H1 (cell line): Measurements from ENCODE around the gene LAMC1. TPM values are rescaled to one million over a fixed set of nuclear protein-coding genes. Genes with fewer than 3 reads are reported as not detected.

Source experiments
- CTCF ChIA-PET: fragments of 300-600 bp; sonication (Branson Sonifier 250); formaldehyde crosslinking; loops from one replicate; lab custom pipeline; 2021; ENCODE audit not compliant: partially characterized antibody; lab: Charles Lee
- POLR2A ChIA-PET: fragments of 300-600 bp; sonication (Branson Sonifier 250); formaldehyde crosslinking; loops from one replicate; lab custom pipeline; 2021; ENCODE audit warnings: inconsistent platforms; ENCODE audit not compliant: partially characterized antibody; lab: Charles Lee
- DNase-seq, 2 experiments: peaks; one replicate each; pipeline versions ENCODE4 v3.0.0 to v3.0.0-alpha.2; 2010 to 2022; ENCODE audit warnings: low spot score in 2 of 2, low read depth in 1 of 2, mixed read lengths in 1 of 2
- FAIRE-seq: peaks from 2 replicates; lab custom pipeline; 2011; peaks lifted over from hg19 to GRCh38; lab: Jason Lieb, UNC
- H2AFZ ChIP-seq: 2 replicates; pipeline ENCODE4 v1.8.1; 2012; ENCODE audit warnings: low read length, inconsistent platforms
- H2AK5ac ChIP-seq: 2 replicates; pipeline ENCODE4 v1.6.1; 2013; ENCODE audit warnings: low read depth, low read length
- H2BK120ac ChIP-seq: replicated peaks from 2 replicates; pipeline ENCODE3; 2013; ENCODE audit warnings: low read depth, low read length, inconsistent platforms
- H2BK12ac ChIP-seq: 2 replicates; pipeline ENCODE4 v1.6.1; 2013; ENCODE audit warnings: low read depth, low read length
- H2BK15ac ChIP-seq: 2 replicates; pipeline ENCODE4 v1.6.1; 2013; ENCODE audit warnings: low read length
- H2BK20ac ChIP-seq: 2 replicates; pipeline ENCODE4 v1.6.1; 2013; ENCODE audit warnings: low read length
- H2BK5ac ChIP-seq: 2 replicates; pipeline ENCODE4 v1.6.1; 2013; ENCODE audit warnings: low read depth, low read length
- H3K14ac ChIP-seq: 2 replicates; pipeline ENCODE4 v1.6.1; 2013; ENCODE audit warnings: inconsistent platforms; ENCODE audit not compliant: insufficient read length
- H3K18ac ChIP-seq: 2 replicates; pipeline ENCODE4 v1.6.1; 2013; ENCODE audit warnings: low read length; ENCODE audit errors: extremely low read depth
- H3K23ac ChIP-seq: 2 replicates; pipeline ENCODE4 v1.6.1; 2013; ENCODE audit warnings: inconsistent platforms; ENCODE audit not compliant: insufficient read length
- H3K23me2 ChIP-seq: 2 replicates; pipeline ENCODE4 v1.6.1; 2013; ENCODE audit warnings: low read depth, low read length
- H3K27ac ChIP-seq: 2 replicates; pipeline ENCODE4 v1.6.1; 2011; ENCODE audit warnings: low read depth, low read length, inconsistent platforms
- H3K27me3 ChIP-seq, 4 experiments: replicated peaks in 1 of 4; 1 replicate in 1 of 4; 2 replicates in 3 of 4; pipeline versions ENCODE4 v1.6.1 to v1.8.1; 2011 to 2013; ENCODE audit warnings: low read length in 3 of 4, mild to moderate bottlenecking in 3 of 4, inconsistent platforms in 2 of 4, mixed read lengths in 2 of 4, moderate library complexity in 1 of 4; ENCODE audit not compliant: control insufficient read depth in 3 of 4, insufficient read depth in 3 of 4; ENCODE audit errors: extremely low read depth in 1 of 4
- H3K36me3 ChIP-seq, 4 experiments: 2 replicates each; pipeline versions ENCODE4 v1.6.1 to v1.8.1; 2011 to 2013; ENCODE audit warnings: mild to moderate bottlenecking in 4 of 4, low read length in 3 of 4, moderate library complexity in 2 of 4, control low read depth in 1 of 4, inconsistent platforms in 1 of 4; ENCODE audit not compliant: insufficient read depth in 4 of 4, control insufficient read depth in 2 of 4
- H3K4ac ChIP-seq: replicated peaks from 2 replicates; pipeline ENCODE3; 2013; ENCODE audit warnings: low read length, low read depth, mixed read lengths, inconsistent platforms; ENCODE audit not compliant: insufficient read length
- H3K4me1 ChIP-seq, 4 experiments: replicated peaks in 1 of 4; 1 replicate in 1 of 4; 2 replicates in 3 of 4; pipeline versions ENCODE4 v1.6.1 to v1.8.1; 2011 to 2013; ENCODE audit warnings: low read length in 3 of 4, inconsistent platforms in 2 of 4, mixed read lengths in 1 of 4; ENCODE audit not compliant: insufficient read depth in 4 of 4, control insufficient read depth in 3 of 4
- H3K4me2 ChIP-seq, 2 experiments: 2 replicates each; pipeline versions ENCODE4 v1.6.1 to v1.8.1; 2011 to 2013; ENCODE audit warnings: low read depth in 2 of 2, low read length in 2 of 2, control low read depth in 1 of 2, inconsistent platforms in 1 of 2, mild to moderate bottlenecking in 1 of 2; ENCODE audit not compliant: insufficient read depth in 1 of 2
- H3K4me3 ChIP-seq, 4 experiments: fragments of 200-600, 300-600 bp in 1 of 4; sonication (generic), shearing (Covaris generic), sonication (Bioruptor Twin) in 1 of 4; 2 replicates each; pipeline versions ENCODE4 v1.5.1 to v1.8.1; 2011 to 2016; ENCODE audit warnings: low read length in 4 of 4, low read depth in 3 of 4, control low read depth in 2 of 4, inconsistent platforms in 2 of 4, mild to moderate bottlenecking in 2 of 4, mixed read lengths in 1 of 4, moderate library complexity in 1 of 4; ENCODE audit not compliant: insufficient read depth in 2 of 4; ENCODE audit errors: extremely low read depth in 1 of 4
- H3K56ac ChIP-seq: replicated peaks from 2 replicates; pipeline ENCODE3; 2013; ENCODE audit warnings: low read depth, mild to moderate bottlenecking, mixed read lengths, low read length, inconsistent platforms; ENCODE audit not compliant: insufficient read length
- H3K79me1 ChIP-seq: 2 replicates; pipeline ENCODE4 v1.6.1; 2013; ENCODE audit warnings: low read depth, low read length, control low read depth
- H3K79me2 ChIP-seq, 2 experiments: 2 replicates each; pipeline versions ENCODE4 v1.6.1 to v1.8.1; 2012 to 2013; ENCODE audit warnings: low read length in 2 of 2, mild to moderate bottlenecking in 2 of 2, inconsistent platforms in 1 of 2; ENCODE audit not compliant: insufficient read depth in 2 of 2, control insufficient read depth in 1 of 2
- H3K9ac ChIP-seq, 4 experiments: replicated peaks in 1 of 4; 1 replicate in 1 of 4; 2 replicates in 3 of 4; pipeline versions ENCODE4 v1.6.1 to v1.8.1; 2011 to 2013; ENCODE audit warnings: low read depth in 3 of 4, low read length in 3 of 4, control low read depth in 2 of 4, mild to moderate bottlenecking in 2 of 4, moderate library complexity in 2 of 4, inconsistent platforms in 1 of 4; ENCODE audit errors: extremely low read depth in 1 of 4
- H3K9me3 ChIP-seq, 2 experiments: 2 replicates each; pipeline versions ENCODE4 v1.6.1 to v1.8.1; 2012 to 2013; ENCODE audit warnings: mild to moderate bottlenecking in 2 of 2, moderate library complexity in 2 of 2, control low read depth in 1 of 2, inconsistent platforms in 1 of 2, low read depth in 1 of 2, low read length in 1 of 2, mixed read lengths in 1 of 2; ENCODE audit not compliant: insufficient read depth in 2 of 2
- H4K20me1 ChIP-seq, 2 experiments: replicated peaks in 1 of 2; 2 replicates each; pipeline versions ENCODE3 to v1.8.1; 2011 to 2013; ENCODE audit warnings: inconsistent platforms in 2 of 2, low read length in 2 of 2, mild to moderate bottlenecking in 1 of 2; ENCODE audit not compliant: insufficient read depth in 2 of 2, control insufficient read depth in 1 of 2
- H4K5ac ChIP-seq: 2 replicates; pipeline ENCODE4 v1.6.1; 2013; ENCODE audit warnings: low read length, low read depth, mixed read lengths, inconsistent platforms; ENCODE audit not compliant: insufficient read length
- H4K8ac ChIP-seq: 2 replicates; pipeline ENCODE4 v1.8.0; 2013; ENCODE audit warnings: mild to moderate bottlenecking, moderate library complexity, low read length, inconsistent platforms; ENCODE audit not compliant: insufficient read depth; ENCODE audit errors: extremely low read depth
- H4K91ac ChIP-seq: replicated peaks from 2 replicates; pipeline ENCODE3; 2013; ENCODE audit warnings: low read length, mixed read lengths, inconsistent platforms; ENCODE audit not compliant: insufficient read length
- EP300 ChIP-seq, 2 experiments: IDR thresholded peaks; 1 replicate in 1 of 2; 2 replicates in 1 of 2; pipeline ENCODE4 v1.6.1; 2011 to 2012; ENCODE audit warnings: low read depth in 2 of 2, low read length in 2 of 2, mild to moderate bottlenecking in 2 of 2, borderline replicate concordance in 1 of 2, inconsistent platforms in 1 of 2, moderate library complexity in 1 of 2
- KDM1A ChIP-seq: fragments of 200-600, 300-600 bp; sonication (generic); IDR thresholded peaks from 2 replicates; pipeline ENCODE4 v1.7.1; 2016; ENCODE audit warnings: mild to moderate bottlenecking, low read length, borderline replicate concordance
- WGBS, 2 experiments: shearing (Covaris generic) in 1 of 2; methylation state at CpG; one replicate each; pipeline versions ENCODE4 v1.1.6 to v1.1.7; 2013 to 2015; ENCODE audit warnings: low lambda C conversion rate in 2 of 2, mixed read lengths in 2 of 2, inconsistent platforms in 1 of 2, low coverage in 1 of 2, missing lambda C conversion rate in 1 of 2; ENCODE audit not compliant: insufficient replicate concordance in 2 of 2, insufficient coverage in 1 of 2, insufficient read length in 1 of 2; ENCODE audit errors: extremely low coverage in 1 of 2, missing lambda C conversion rate in 1 of 2; 5-methylcytosine and 5-hydroxymethylcytosine counted together
- polyA plus RNA-seq, 7 experiments: library from polyadenylated mRNA; depleted of rRNA in 3 of 7; stranded (reverse) in 5 of 7; unstranded in 2 of 7; fragments of >200 nt in 5 of 7; fragments of 200-250 nt in 2 of 7; gene quantifications; 1 replicate in 5 of 7; 2 replicates in 1 of 7; 4 replicates in 1 of 7; pipeline versions ENCODE4 v1.2.1 to v1.2.3, GENCODE V29; 2011 to 2013; ENCODE audit warnings: missing spikeins in 2 of 7, mixed read lengths in 2 of 7
- total RNA-seq: library from RNA; stranded (reverse); fragmentation: NEBNext Ultra II Directional; extraction: Animal tissue kit (Norgen Biotek cat#: 25700); gene quantifications from 2 replicates; pipeline ENCODE4 v1.2.1, GENCODE V29; 2021

Gene LAMC1
- total and polyA plus RNA-seq, 2 of the 8 experiments (the other 6 are each of a cell fraction or from before 2014, with no cell fraction given): 47.6 to 90.3 TPM

GRCh38 chr1:183023601-183024316, 539 bp downstream of the LAMC1 start:
- FAIRE-seq: no peak
- CTCF ChIA-PET: interaction anchor here (0.6 to 1.8 kb wide), 6 partner anchors 56 to 122 kb away, joined by 3 to 7 read pairs (median 4); no protein-coding TSS in a partner anchor
- TF ChIP-seq EP300 (IDR thresholded peaks at IDR 0.05; ENCODE audit: borderline replicate concordance in 1 of 2, low read depth in 2 of 2, low read length in 2 of 2): no peak
- TF ChIP-seq KDM1A: no peak; the same call in 1 of the 2 replicates

More at GRCh38 chr1:183023601-183024316, 539 bp downstream of the LAMC1 start:
- Histone ChIP-seq H2BK20ac (no peak overlapping the region), H3K27ac (peak overlapping the region; percentile 58; the same call in 1 of the 2 replicates), H2BK15ac (0 out of 2 replicates have a peak overlapping the region, but pooled peaks have one; percentile 21), H2BK5ac (no peak overlapping the region; the same call in 1 of the 2 replicates), H4K8ac (peak overlapping the region; percentile 78), H3K4ac (no peak overlapping the region), H4K5ac (peak overlapping the region; percentile 7), H2AFZ (no peak overlapping the region), H3K36me3 (no peaks in the 10 kb centered on the region; a peak in 1 of 8 replicates), H3K4me1 (peaks cover 0 to 8% (median 4%) of the 10 kb centered on the region in 4 experiments; a peak in 5 of 7 replicates), H3K23me2 (peaks cover 3% of the 10 kb centered on the region; the same call in 1 of the 2 replicates), H3K4me3 (peak overlapping the region; percentile 75 to 79 (median 79)), H2AK5ac (no peak overlapping the region), H2BK120ac (no peak overlapping the region), H3K23ac (no peak overlapping the region), H2BK12ac (no peak overlapping the region), H3K56ac (peak overlapping the region; percentile 19), H3K79me1 (no peaks in the 10 kb centered on the region), H4K20me1 (peaks cover 6 to 8% of the 10 kb centered on the region in 2 experiments), H3K4me2 (peak overlapping the region; percentile 72 to 95), H3K9me3 (no peaks in the 10 kb centered on the region), H3K14ac (no peak overlapping the region), H4K91ac (no peak overlapping the region), H3K9ac (peak overlapping the region in 3 of 4 experiments; percentile 43 to 74 (median 63); a peak in 5 of 7 replicates), H3K79me2 (peaks cover 0 to 38% of the 10 kb centered on the region in 2 experiments; a peak in 2 of 4 replicates), H3K27me3 (no peaks in the 10 kb centered on the region), H3K18ac (0 out of 2 replicates have a peak overlapping the region, but pooled peaks have one; percentile 40)
- peak in 1 of 2 experiments; percentile 84 for DNase-seq
- POLR2A ChIA-PET: interaction anchor here (0.9 to 1.5 kb wide), 2 partner anchors 45 to 48 kb away, joined by 3 to 5 read pairs; no protein-coding TSS in a partner anchor
- WGBS, 2 experiments: 1% methylated on average over 52 of the region's 68 CpGs; no CpG with 5 or more reads in 1 of the 2 experiments
